ENCODE results near the gene UBFD1.
"Not testable (repeated sequence)": the region's sequence is repeated elsewhere in the genome, so short reads cannot be mapped to it uniquely, and the experiment has no call there.

The UBFD1 gene

DNA sequence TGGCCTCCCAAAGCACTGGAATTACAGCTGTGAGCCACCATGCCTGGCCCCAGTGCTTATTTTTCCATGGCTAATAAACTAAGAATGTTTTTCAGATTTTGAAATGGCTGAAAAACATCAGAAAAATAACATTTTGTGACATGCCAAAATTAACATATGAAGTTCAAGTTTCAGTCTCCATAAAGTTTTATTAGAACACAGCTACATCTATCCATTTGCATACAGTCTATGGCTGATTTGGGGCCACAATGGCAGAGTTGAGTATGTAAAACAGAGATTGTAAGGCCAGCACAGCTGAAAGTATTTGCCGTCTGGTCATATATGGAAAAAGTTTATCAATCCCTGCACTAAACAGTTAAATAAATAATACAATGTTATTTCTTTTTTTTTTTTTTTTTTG, 52.4 kb downstream of the UBFD1 start:
- Histone ChIP-seq H3K79me2 (ENCODE audit: control insufficient read depth, insufficient read depth, low read length, poor library complexity) (no peaks in the 10 kb centered on the region), H4K12ac (ENCODE audit: low read depth, low read length) (no peak overlapping the region), H2BK5ac (ENCODE audit: low read depth, low read length, poor library complexity) (no peak overlapping the region), H3K18ac (ENCODE audit: low read length) (no peak overlapping the region), H3K9me3 (ENCODE audit: insufficient read depth, low read depth, low read length) (no peaks in the 10 kb centered on the region), H3K4ac (ENCODE audit: low read depth, low read length) (no peak overlapping the region), H3K23ac (ENCODE audit: low read length) (no peak overlapping the region), H3K27ac (ENCODE audit: low read depth, low read length) (no peak overlapping the region), H2BK12ac (ENCODE audit: low read length) (no peak overlapping the region), H3K4me1 (ENCODE audit: control insufficient read depth in 1 of 2, insufficient read depth in 2 of 2, low read length in 2 of 2) (no peaks in the 10 kb centered on the region), H2AFZ (ENCODE audit: insufficient read depth, low read length, poor library complexity) (no peak overlapping the region), H3K79me1 (ENCODE audit: low read length) (no peaks in the 10 kb centered on the region), H4K8ac (ENCODE audit: low read depth, low read length) (no peak overlapping the region), H2AK5ac (ENCODE audit: low read length) (no peak overlapping the region), H3K27me3 (ENCODE audit: insufficient read depth, low read length) (no peaks in the 10 kb centered on the region), H2BK120ac (ENCODE audit: insufficient read depth, low read length, poor library complexity) (no peak overlapping the region), H3K14ac (ENCODE audit: low read length) (no peak overlapping the region), H3K9ac (ENCODE audit: low read length) (no peak overlapping the region), H3K4me2 (ENCODE audit: low read length) (no peak overlapping the region), H3K36me3 (ENCODE audit: control insufficient read depth in 1 of 2, insufficient read depth in 2 of 2, low read length in 2 of 2) (peaks cover 20% of the 10 kb centered on the region in 2 experiments), H4K91ac (ENCODE audit: low read depth, low read length) (no peak overlapping the region), H3K4me3 (ENCODE audit: low read depth, low read length) (no peak overlapping the region)
- no CpG with 5 or more reads among the region's 1 CpG for WGBS (ENCODE audit: extremely low coverage, insufficient coverage, insufficient read length)
- no peak for DNase-seq

GRCh38 chr16:23610905-23611304, 53.4 kb downstream of the UBFD1 start:
- H3K27ac ChIP-seq (ENCODE audit: low read depth, low read length); H3K14ac ChIP-seq (ENCODE audit: low read length); H3K79me2 ChIP-seq (ENCODE audit: control insufficient read depth, insufficient read depth, low read length, poor library complexity); H3K79me1 ChIP-seq (ENCODE audit: low read length); H4K12ac ChIP-seq (ENCODE audit: low read depth, low read length); DNase-seq; H3K27me3 ChIP-seq (ENCODE audit: insufficient read depth, low read length); H2AFZ ChIP-seq (ENCODE audit: insufficient read depth, low read length, poor library complexity); H3K4me1 ChIP-seq (ENCODE audit: control insufficient read depth in 1 of 2, insufficient read depth in 2 of 2, low read length in 2 of 2); H2BK120ac ChIP-seq (ENCODE audit: insufficient read depth, low read length, poor library complexity); H2BK5ac ChIP-seq (ENCODE audit: low read depth, low read length, poor library complexity); H3K9me3 ChIP-seq (ENCODE audit: insufficient read depth, low read depth, low read length); H4K91ac ChIP-seq (ENCODE audit: low read depth, low read length); H3K4me2 ChIP-seq (ENCODE audit: low read length); H3K4ac ChIP-seq (ENCODE audit: low read depth, low read length); H3K18ac ChIP-seq (ENCODE audit: low read length); H3K23ac ChIP-seq (ENCODE audit: low read length); H3K9ac ChIP-seq (ENCODE audit: low read length); H3K4me3 ChIP-seq (ENCODE audit: low read depth, low read length); H2BK12ac ChIP-seq (ENCODE audit: low read length); H4K8ac ChIP-seq (ENCODE audit: low read depth, low read length); H2AK5ac ChIP-seq (ENCODE audit: low read length): not testable (repeated sequence)
- WGBS (ENCODE audit: extremely low coverage, insufficient coverage, insufficient read length): no CpG with 5 or more reads among the region's 6 CpGs
- H3K36me3 ChIP-seq (ENCODE audit: control insufficient read depth in 1 of 2, insufficient read depth in 2 of 2, low read length in 2 of 2): peaks cover 19 to 22% of the 10 kb centered on the region in 2 experiments

- Histone ChIP-seq H3K4me3 (ENCODE audit: low read depth, low read length) (no peak overlapping the region), H3K27ac (ENCODE audit: low read depth, low read length) (no peak overlapping the region), H3K36me3 (ENCODE audit: control insufficient read depth in 1 of 2, insufficient read depth in 2 of 2, low read length in 2 of 2) (peaks cover 16 to 22% of the 10 kb centered on the region in 2 experiments), H3K79me1 (ENCODE audit: low read length) (no peaks in the 10 kb centered on the region), H3K4me1 (ENCODE audit: control insufficient read depth in 1 of 2, insufficient read depth in 2 of 2, low read length in 2 of 2) (no peaks in the 10 kb centered on the region), H2BK5ac (ENCODE audit: low read depth, low read length, poor library complexity) (no peak overlapping the region), H4K8ac (ENCODE audit: low read depth, low read length) (no peak overlapping the region), H3K27me3 (ENCODE audit: insufficient read depth, low read length) (no peaks in the 10 kb centered on the region), H3K79me2 (ENCODE audit: control insufficient read depth, insufficient read depth, low read length, poor library complexity) (no peaks in the 10 kb centered on the region), H2BK120ac (ENCODE audit: insufficient read depth, low read length, poor library complexity) (no peak overlapping the region), H3K9me3 (ENCODE audit: insufficient read depth, low read depth, low read length) (no peaks in the 10 kb centered on the region), H3K18ac (ENCODE audit: low read length) (no peak overlapping the region), H3K23ac (ENCODE audit: low read length) (no peak overlapping the region), H3K4ac (ENCODE audit: low read depth, low read length) (no peak overlapping the region), H3K9ac (ENCODE audit: low read length) (no peak overlapping the region), H2AFZ (ENCODE audit: insufficient read depth, low read length, poor library complexity) (no peak overlapping the region), H2AK5ac (ENCODE audit: low read length) (no peak overlapping the region), H3K4me2 (ENCODE audit: low read length) (no peak overlapping the region), H4K91ac (ENCODE audit: low read depth, low read length) (no peak overlapping the region), H4K12ac (ENCODE audit: low read depth, low read length) (no peak overlapping the region), H2BK12ac (ENCODE audit: low read length) (no peak overlapping the region), H3K14ac (ENCODE audit: low read length) (no peak overlapping the region)
- DNase-seq: no peak
- WGBS (ENCODE audit: extremely low coverage, insufficient coverage, insufficient read length): no CpG with 5 or more reads among the region's 3 CpGs
Observed at GRCh38 chr16:23611936-23612335, 54.4 kb downstream of the UBFD1 start.

- Histone ChIP-seq H2AK5ac (ENCODE audit: low read length) (no peak overlapping the region), H3K4me2 (ENCODE audit: low read length) (no peak overlapping the region), H2BK5ac (ENCODE audit: low read depth, low read length, poor library complexity) (no peak overlapping the region), H3K14ac (ENCODE audit: low read length) (no peak overlapping the region), H3K4ac (ENCODE audit: low read depth, low read length) (no peak overlapping the region), H4K91ac (ENCODE audit: low read depth, low read length) (no peak overlapping the region), H3K36me3 (ENCODE audit: control insufficient read depth in 1 of 2, insufficient read depth in 2 of 2, low read length in 2 of 2) (peaks cover 26 to 27% of the 10 kb centered on the region in 2 experiments), H2AFZ (ENCODE audit: insufficient read depth, low read length, poor library complexity) (no peak overlapping the region), H4K8ac (ENCODE audit: low read depth, low read length) (no peak overlapping the region), H2BK120ac (ENCODE audit: insufficient read depth, low read length, poor library complexity) (no peak overlapping the region), H3K9ac (ENCODE audit: low read length) (no peak overlapping the region), H3K18ac (ENCODE audit: low read length) (no peak overlapping the region), H3K4me1 (ENCODE audit: control insufficient read depth in 1 of 2, insufficient read depth in 2 of 2, low read length in 2 of 2) (no peaks in the 10 kb centered on the region), H3K79me2 (ENCODE audit: control insufficient read depth, insufficient read depth, low read length, poor library complexity) (no peaks in the 10 kb centered on the region), H3K27ac (ENCODE audit: low read depth, low read length) (no peak overlapping the region), H3K4me3 (ENCODE audit: low read depth, low read length) (no peak overlapping the region), H3K27me3 (ENCODE audit: insufficient read depth, low read length) (no peaks in the 10 kb centered on the region), H2BK12ac (ENCODE audit: low read length) (no peak overlapping the region), H3K23ac (ENCODE audit: low read length) (no peak overlapping the region), H3K9me3 (ENCODE audit: insufficient read depth, low read depth, low read length) (no peaks in the 10 kb centered on the region), H3K79me1 (ENCODE audit: low read length) (no peaks in the 10 kb centered on the region), H4K12ac (ENCODE audit: low read depth, low read length) (no peak overlapping the region)
- no peak for DNase-seq
- WGBS (ENCODE audit: extremely low coverage, insufficient coverage, insufficient read length): no CpG with 5 or more reads among the region's 9 CpGs
Observed at GRCh38 chr16:23615805-23616204, 58.3 kb downstream of the UBFD1 start.

Measured in trophoblast cell (in vitro differentiated cells and primary cell).